GM12878 (cell line): ENCODE measurements around the gene MAGEB17. TPM values are rescaled to one million over a fixed set of nuclear protein-coding genes. Genes with fewer than 3 reads are reported as not detected.

Experiments used
- ATAC-seq: fragments of 200-7000 bp; cut with Tn5 transposase; 3 replicates; pipeline ENCODE4 v1.9.1; 2020; ENCODE audit warnings: mild to moderate bottlenecking, moderate library complexity
- BruUV-seq: library from RNA; stranded (reverse); fragments of 400-500 nt; replicated peaks from 2 replicates; lab custom pipeline; 2021; lab: Mats Ljungman, UMichigan
- CTCF ChIA-PET: fragments of 300-600 bp; sonication (Branson Sonifier 250); formaldehyde crosslinking; extraction: SDS; loops from one replicate; lab custom pipeline; 2021; ENCODE audit warnings: inconsistent platforms; lab: Yijun Ruan, JAX
- POLR2A ChIA-PET: fragments of 350-600 bp; formaldehyde crosslinking; extraction: SDS; loops from one replicate; lab custom pipeline; 2021; ENCODE audit warnings: inconsistent platforms; lab: Charles Lee
- RAD21 ChIA-PET: fragments of 300-600 bp; sonication (Branson Sonifier 250); formaldehyde crosslinking; loops from one replicate; lab custom pipeline; 2023; ENCODE audit warnings: antibody characterized with exemption; ENCODE audit not compliant: unreplicated experiment; lab: Charles Lee
- SMC1A ChIA-PET: fragments of 300-600 bp; sonication (Branson Sonifier 250); formaldehyde crosslinking; loops from one replicate; lab custom pipeline; 2023; ENCODE audit not compliant: unreplicated experiment, uncharacterized antibody; lab: Charles Lee
- DNase-seq: peaks from one replicate; pipeline ENCODE4 v3.0.0-alpha.2; 2011; ENCODE audit warnings: low read depth, low spot score
- FAIRE-seq: peaks from 3 replicates; lab custom pipeline; 2011; peaks lifted over from hg19 to GRCh38; lab: Jason Lieb, UNC
- H2AFZ ChIP-seq: 2 replicates; pipeline ENCODE4 v1.6.0; 2011; ENCODE audit warnings: low read depth, low read length, control low read depth; ENCODE audit not compliant: control insufficient read depth
- H3K27ac ChIP-seq: 2 replicates; pipeline ENCODE4 v1.5.1; 2011; ENCODE audit warnings: control low read depth; ENCODE audit not compliant: control insufficient read depth, insufficient read depth
- H3K27me3 ChIP-seq, 2 experiments: replicated peaks in 1 of 2; 2 replicates each; pipeline versions ENCODE4 v1.6.0 to v1.6.1; 2011; ENCODE audit warnings: low read length in 1 of 2; ENCODE audit not compliant: control insufficient read depth in 2 of 2, insufficient read depth in 2 of 2
- H3K36me3 ChIP-seq, 2 experiments: 2 replicates each; pipeline ENCODE4 v1.5.1; 2011; ENCODE audit warnings: low read length in 1 of 2; ENCODE audit not compliant: control insufficient read depth in 2 of 2, insufficient read depth in 2 of 2
- H3K4me1 ChIP-seq: 2 replicates; pipeline ENCODE4 v1.6.1; 2011; ENCODE audit warnings: mild to moderate bottlenecking, low read length, moderate library complexity, mixed read lengths; ENCODE audit not compliant: control insufficient read depth, insufficient read depth
- H3K4me2 ChIP-seq: 2 replicates; pipeline ENCODE4 v1.6.0; 2011; ENCODE audit warnings: control low read depth; ENCODE audit not compliant: control insufficient read depth, insufficient read depth
- H3K4me3 ChIP-seq: fragments of 200-600 bp; sonication (generic); 2 replicates; pipeline ENCODE4 v1.5.1; 2016
- H3K79me2 ChIP-seq: 2 replicates; pipeline ENCODE4 v1.6.0; 2011; ENCODE audit warnings: low read length; ENCODE audit not compliant: control insufficient read depth, insufficient read depth
- H3K9ac ChIP-seq: 2 replicates; pipeline ENCODE4 v1.8.0; 2011; ENCODE audit warnings: low read length, control low read depth, mixed read lengths; ENCODE audit not compliant: control insufficient read depth, insufficient read depth
- H3K9me3 ChIP-seq: replicated peaks from 3 replicates; pipeline ENCODE4 v1.5.1; 2011; ENCODE audit warnings: mild to moderate bottlenecking, low read length; ENCODE audit not compliant: control insufficient read depth, insufficient read depth
- H4K20me1 ChIP-seq: 2 replicates; pipeline ENCODE4 v1.6.0; 2011; ENCODE audit not compliant: control insufficient read depth, insufficient read depth
- HDGF ChIP-seq: fragments of 450-650 bp; IDR thresholded peaks from 2 replicates; pipeline ENCODE4 v1.6.1; 2016; ENCODE audit warnings: antibody characterized with exemption
- SMARCA5 ChIP-seq: fragments of 450-650 bp; IDR thresholded peaks from 2 replicates; pipeline ENCODE4 v1.6.1; 2017; ENCODE audit warnings: mild to moderate bottlenecking
- ZSCAN29 ChIP-seq: fragments of 450-650 bp; IDR thresholded peaks from 2 replicates; pipeline ENCODE4 v1.6.1; 2017; ENCODE audit warnings: mild to moderate bottlenecking, moderate library complexity
- in situ Hi-C: fragments of 300-500 bp; cut with MboI; formaldehyde crosslinking; loops from 9 replicates; pipeline ENCODE4 v1.14.3; 2018; ENCODE audit warnings: mixed read lengths
- intact Hi-C: fragments of 100-400 bp; cut with micrococcal nuclease; formaldehyde crosslinking; loops from one replicate; pipeline ENCODE4 v1.14.2; 2022; ENCODE audit not compliant: unreplicated experiment
- polyA plus RNA-seq, 11 experiments: library from polyadenylated mRNA; depleted of rRNA in 4 of 11; unstranded in 6 of 11; stranded (reverse) in 5 of 11; fragments of >200 nt; fragmentation: Nextera tagmentation in 4 of 11; fragmentation: Illumina TruSeq in 1 of 11; extraction: Ambion mirVana in 4 of 11; extraction: Trizol in 1 of 11; gene quantifications; 1 replicate in 1 of 11; 2 replicates in 10 of 11; pipeline versions ENCODE4 v1.2.1 to v1.2.3, GENCODE V29; 2011 to 2016; ENCODE audit warnings: inconsistent platforms in 2 of 11, missing spikeins in 2 of 11, low read depth in 1 of 11
- total RNA-seq, 4 experiments: library from RNA; depleted of rRNA in 3 of 4; stranded (reverse); fragments of >200 nt in 3 of 4; fragmentation: Illumina TruSeq in 1 of 4; extraction: Trizol in 1 of 4; gene quantifications; 2 replicates each; pipeline versions ENCODE4 v1.2.1 to v1.2.3, GENCODE V29; 2013 to 2021
- TF ChIP-seq, protein P1 (sequence below): IDR thresholded peaks from 2 replicates; pipeline ENCODE4 v1.6.1; 2011; ENCODE audit warnings: borderline replicate concordance, low read depth, mild to moderate bottlenecking, moderate library complexity, low read length; ENCODE audit not compliant: insufficient read depth, poor library complexity, severe bottlenecking
- TF ChIP-seq, protein P2 (sequence below): fragments of 450-650 bp; IDR thresholded peaks from 2 replicates; pipeline ENCODE4 v1.6.1; 2017; ENCODE audit warnings: mild to moderate bottlenecking
- TF ChIP-seq, protein P3 (sequence below), 3 experiments: IDR thresholded peaks in 2 of 3; conservative IDR thresholded peaks in 1 of 3; 2 replicates each; pipeline ENCODE4 v1.5.1; 2011; ENCODE audit warnings: low read depth in 3 of 3, low read length in 3 of 3, mild to moderate bottlenecking in 3 of 3, control low read depth in 2 of 3, moderate library complexity in 2 of 3, inconsistent platforms in 1 of 3, mixed read lengths in 1 of 3; ENCODE audit not compliant: control insufficient read depth in 2 of 3, insufficient read depth in 1 of 3; ENCODE audit errors: extremely low read depth in 1 of 3
- TF ChIP-seq, protein P4 (sequence below): fragments of 150-350 bp; IDR thresholded peaks from 2 replicates; pipeline ENCODE4 v1.6.1; 2016; ENCODE audit warnings: low read depth, low read length
- TF ChIP-seq, protein P5 (sequence below): fragments of 450-650 bp; IDR thresholded peaks from 2 replicates; pipeline ENCODE4 v1.6.1; 2017; ENCODE audit warnings: mild to moderate bottlenecking, moderate library complexity

The MAGEB17 gene
- total and polyA plus RNA-seq, 10 of the 15 experiments (the other 5 are each of a cell fraction or from before 2014, with no cell fraction given) = 0.05 to 0.21 TPM; not detected in 8

DNA sequence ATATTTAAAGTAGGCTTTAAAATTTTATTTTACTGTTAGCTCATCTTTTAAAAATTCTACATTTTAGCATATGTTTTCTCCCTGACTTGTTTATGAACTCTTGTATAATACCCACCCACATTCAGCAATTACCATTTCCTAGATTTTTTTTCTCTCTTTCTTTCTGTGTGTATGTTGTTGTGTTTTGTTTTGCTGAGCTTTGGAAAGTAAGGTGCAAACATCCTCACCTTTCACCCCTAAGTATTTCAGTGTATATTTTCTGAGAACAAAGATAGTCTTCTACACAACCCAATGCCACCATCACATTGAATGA is 25.1 kb upstream of the MAGEB17 start:
- Histone ChIP-seq H3K36me3 (no peaks in the 10 kb centered on the region), H3K79me2 (no peaks in the 10 kb centered on the region), H2AFZ (no peak overlapping the region), H4K20me1 (no peaks in the 10 kb centered on the region), H3K9ac (no peak overlapping the region), H3K9me3 (no peaks in the 10 kb centered on the region), H3K4me1 (peaks cover 3% of the 10 kb centered on the region), H3K27ac (no peak overlapping the region), H3K4me3 (no peak overlapping the region), H3K4me2 (no peak overlapping the region), H3K27me3 (peaks cover 0 to 2% of the 10 kb centered on the region in 2 experiments; a peak in 1 of 4 replicates)
- intact Hi-C loops = no loop called here
- BruUV-seq = no TSS peak
- CTCF ChIA-PET = interaction anchor here (0.5 to 0.8 kb wide), 2 partner anchors 19 to 72 kb away, joined by 3 read pairs; partner anchors contain the start of gene GRPR
- RAD21 ChIA-PET = no interaction called here
- FAIRE-seq (no peak), DNase-seq (no peak), ATAC-seq (no peak)
- in situ Hi-C loops = no loop called here
- SMC1A ChIA-PET = interaction anchor here (0.8 to 1.4 kb wide), 2 partner anchors 19 to 70 kb away, joined by 3 to 4 read pairs; partner anchors contain the start of gene GRPR
- POLR2A ChIA-PET = no interaction called here
- TF ChIP-seq SMARCA5 (no peak), HDGF (no peak), ZSCAN29 (no peak)
- TF ChIP-seq, protein P1, sequence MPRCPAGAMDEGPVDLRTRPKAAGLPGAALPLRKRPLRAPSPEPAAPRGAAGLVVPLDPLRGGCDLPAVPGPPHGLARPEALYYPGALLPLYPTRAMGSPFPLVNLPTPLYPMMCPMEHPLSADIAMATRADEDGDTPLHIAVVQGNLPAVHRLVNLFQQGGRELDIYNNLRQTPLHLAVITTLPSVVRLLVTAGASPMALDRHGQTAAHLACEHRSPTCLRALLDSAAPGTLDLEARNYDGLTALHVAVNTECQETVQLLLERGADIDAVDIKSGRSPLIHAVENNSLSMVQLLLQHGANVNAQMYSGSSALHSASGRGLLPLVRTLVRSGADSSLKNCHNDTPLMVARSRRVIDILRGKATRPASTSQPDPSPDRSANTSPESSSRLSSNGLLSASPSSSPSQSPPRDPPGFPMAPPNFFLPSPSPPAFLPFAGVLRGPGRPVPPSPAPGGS = no peak
- TF ChIP-seq, protein P2, sequence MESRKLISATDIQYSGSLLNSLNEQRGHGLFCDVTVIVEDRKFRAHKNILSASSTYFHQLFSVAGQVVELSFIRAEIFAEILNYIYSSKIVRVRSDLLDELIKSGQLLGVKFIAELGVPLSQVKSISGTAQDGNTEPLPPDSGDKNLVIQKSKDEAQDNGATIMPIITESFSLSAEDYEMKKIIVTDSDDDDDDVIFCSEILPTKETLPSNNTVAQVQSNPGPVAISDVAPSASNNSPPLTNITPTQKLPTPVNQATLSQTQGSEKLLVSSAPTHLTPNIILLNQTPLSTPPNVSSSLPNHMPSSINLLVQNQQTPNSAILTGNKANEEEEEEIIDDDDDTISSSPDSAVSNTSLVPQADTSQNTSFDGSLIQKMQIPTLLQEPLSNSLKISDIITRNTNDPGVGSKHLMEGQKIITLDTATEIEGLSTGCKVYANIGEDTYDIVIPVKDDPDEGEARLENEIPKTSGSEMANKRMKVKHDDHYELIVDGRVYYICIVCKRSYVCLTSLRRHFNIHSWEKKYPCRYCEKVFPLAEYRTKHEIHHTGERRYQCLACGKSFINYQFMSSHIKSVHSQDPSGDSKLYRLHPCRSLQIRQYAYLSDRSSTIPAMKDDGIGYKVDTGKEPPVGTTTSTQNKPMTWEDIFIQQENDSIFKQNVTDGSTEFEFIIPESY = no peak
- TF ChIP-seq, protein P3, sequence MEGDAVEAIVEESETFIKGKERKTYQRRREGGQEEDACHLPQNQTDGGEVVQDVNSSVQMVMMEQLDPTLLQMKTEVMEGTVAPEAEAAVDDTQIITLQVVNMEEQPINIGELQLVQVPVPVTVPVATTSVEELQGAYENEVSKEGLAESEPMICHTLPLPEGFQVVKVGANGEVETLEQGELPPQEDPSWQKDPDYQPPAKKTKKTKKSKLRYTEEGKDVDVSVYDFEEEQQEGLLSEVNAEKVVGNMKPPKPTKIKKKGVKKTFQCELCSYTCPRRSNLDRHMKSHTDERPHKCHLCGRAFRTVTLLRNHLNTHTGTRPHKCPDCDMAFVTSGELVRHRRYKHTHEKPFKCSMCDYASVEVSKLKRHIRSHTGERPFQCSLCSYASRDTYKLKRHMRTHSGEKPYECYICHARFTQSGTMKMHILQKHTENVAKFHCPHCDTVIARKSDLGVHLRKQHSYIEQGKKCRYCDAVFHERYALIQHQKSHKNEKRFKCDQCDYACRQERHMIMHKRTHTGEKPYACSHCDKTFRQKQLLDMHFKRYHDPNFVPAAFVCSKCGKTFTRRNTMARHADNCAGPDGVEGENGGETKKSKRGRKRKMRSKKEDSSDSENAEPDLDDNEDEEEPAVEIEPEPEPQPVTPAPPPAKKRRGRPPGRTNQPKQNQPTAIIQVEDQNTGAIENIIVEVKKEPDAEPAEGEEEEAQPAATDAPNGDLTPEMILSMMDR (IDR thresholded peaks at IDR 0.05 in 2 of 3, conservative IDR thresholded peaks at IDR 0.05 in 1 of 3; ENCODE audit: control insufficient read depth in 2 of 3, extremely low read depth in 1 of 3, insufficient read depth in 1 of 3, low read depth in 3 of 3, low read length in 3 of 3) = no peak
- TF ChIP-seq, protein P4, sequence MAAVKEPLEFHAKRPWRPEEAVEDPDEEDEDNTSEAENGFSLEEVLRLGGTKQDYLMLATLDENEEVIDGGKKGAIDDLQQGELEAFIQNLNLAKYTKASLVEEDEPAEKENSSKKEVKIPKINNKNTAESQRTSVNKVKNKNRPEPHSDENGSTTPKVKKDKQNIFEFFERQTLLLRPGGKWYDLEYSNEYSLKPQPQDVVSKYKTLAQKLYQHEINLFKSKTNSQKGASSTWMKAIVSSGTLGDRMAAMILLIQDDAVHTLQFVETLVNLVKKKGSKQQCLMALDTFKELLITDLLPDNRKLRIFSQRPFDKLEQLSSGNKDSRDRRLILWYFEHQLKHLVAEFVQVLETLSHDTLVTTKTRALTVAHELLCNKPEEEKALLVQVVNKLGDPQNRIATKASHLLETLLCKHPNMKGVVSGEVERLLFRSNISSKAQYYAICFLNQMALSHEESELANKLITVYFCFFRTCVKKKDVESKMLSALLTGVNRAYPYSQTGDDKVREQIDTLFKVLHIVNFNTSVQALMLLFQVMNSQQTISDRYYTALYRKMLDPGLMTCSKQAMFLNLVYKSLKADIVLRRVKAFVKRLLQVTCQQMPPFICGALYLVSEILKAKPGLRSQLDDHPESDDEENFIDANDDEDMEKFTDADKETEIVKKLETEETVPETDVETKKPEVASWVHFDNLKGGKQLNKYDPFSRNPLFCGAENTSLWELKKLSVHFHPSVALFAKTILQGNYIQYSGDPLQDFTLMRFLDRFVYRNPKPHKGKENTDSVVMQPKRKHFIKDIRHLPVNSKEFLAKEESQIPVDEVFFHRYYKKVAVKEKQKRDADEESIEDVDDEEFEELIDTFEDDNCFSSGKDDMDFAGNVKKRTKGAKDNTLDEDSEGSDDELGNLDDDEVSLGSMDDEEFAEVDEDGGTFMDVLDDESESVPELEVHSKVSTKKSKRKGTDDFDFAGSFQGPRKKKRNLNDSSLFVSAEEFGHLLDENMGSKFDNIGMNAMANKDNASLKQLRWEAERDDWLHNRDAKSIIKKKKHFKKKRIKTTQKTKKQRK = no peak
- TF ChIP-seq, protein P5, sequence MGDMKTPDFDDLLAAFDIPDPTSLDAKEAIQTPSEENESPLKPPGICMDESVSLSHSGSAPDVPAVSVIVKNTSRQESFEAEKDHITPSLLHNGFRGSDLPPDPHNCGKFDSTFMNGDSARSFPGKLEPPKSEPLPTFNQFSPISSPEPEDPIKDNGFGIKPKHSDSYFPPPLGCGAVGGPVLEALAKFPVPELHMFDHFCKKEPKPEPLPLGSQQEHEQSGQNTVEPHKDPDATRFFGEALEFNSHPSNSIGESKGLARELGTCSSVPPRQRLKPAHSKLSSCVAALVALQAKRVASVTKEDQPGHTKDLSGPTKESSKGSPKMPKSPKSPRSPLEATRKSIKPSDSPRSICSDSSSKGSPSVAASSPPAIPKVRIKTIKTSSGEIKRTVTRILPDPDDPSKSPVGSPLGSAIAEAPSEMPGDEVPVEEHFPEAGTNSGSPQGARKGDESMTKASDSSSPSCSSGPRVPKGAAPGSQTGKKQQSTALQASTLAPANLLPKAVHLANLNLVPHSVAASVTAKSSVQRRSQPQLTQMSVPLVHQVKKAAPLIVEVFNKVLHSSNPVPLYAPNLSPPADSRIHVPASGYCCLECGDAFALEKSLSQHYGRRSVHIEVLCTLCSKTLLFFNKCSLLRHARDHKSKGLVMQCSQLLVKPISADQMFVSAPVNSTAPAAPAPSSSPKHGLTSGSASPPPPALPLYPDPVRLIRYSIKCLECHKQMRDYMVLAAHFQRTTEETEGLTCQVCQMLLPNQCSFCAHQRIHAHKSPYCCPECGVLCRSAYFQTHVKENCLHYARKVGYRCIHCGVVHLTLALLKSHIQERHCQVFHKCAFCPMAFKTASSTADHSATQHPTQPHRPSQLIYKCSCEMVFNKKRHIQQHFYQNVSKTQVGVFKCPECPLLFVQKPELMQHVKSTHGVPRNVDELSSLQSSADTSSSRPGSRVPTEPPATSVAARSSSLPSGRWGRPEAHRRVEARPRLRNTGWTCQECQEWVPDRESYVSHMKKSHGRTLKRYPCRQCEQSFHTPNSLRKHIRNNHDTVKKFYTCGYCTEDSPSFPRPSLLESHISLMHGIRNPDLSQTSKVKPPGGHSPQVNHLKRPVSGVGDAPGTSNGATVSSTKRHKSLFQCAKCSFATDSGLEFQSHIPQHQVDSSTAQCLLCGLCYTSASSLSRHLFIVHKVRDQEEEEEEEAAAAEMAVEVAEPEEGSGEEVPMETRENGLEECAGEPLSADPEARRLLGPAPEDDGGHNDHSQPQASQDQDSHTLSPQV = no peak
